Astrocyte of the spinal cord (primary cell): Measurements from ENCODE around the gene CC2D1A.

ENCODE experiments used
- DNase-seq: peaks from one replicate; pipeline ENCODE4 v3.0.0; 2011; ENCODE audit warnings: low read depth, low spot score
- H3K4me3 ChIP-seq: 2 replicates; pipeline ENCODE4 v1.5.1; 2011; ENCODE audit warnings: low read depth, mild to moderate bottlenecking, low read length, moderate library complexity
- CTCF ChIP-seq: IDR thresholded peaks from 2 replicates; pipeline ENCODE4 v1.5.1; 2012; ENCODE audit warnings: low read depth, mild to moderate bottlenecking, low read length, inconsistent platforms
- in situ Hi-C: cut with HindIII; loops from 2 replicates; pipeline ENCODE4 v1.10.0; 2017; ENCODE audit warnings: low sequenced_read_pairs

Gene CC2D1A

DNA sequence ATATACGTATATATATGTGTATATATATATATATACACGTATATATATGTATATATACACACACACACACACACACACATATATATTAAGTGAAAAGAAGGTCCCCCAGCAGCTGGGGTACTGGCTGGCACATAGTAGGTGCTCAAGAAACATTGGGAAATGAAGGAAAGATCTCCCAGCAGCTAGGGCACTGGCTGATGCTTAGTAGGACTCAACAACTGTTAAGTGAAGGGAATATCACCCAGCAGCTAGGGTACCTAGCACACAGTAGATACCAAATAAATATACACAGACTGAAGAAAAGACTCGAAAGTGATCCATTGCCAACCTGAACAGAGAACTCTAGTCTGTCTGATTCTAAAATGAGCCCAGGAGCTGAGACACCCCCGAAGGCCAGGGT lies 20.0 kb downstream of the CC2D1A start:
- H3K4me3 ChIP-seq = no peak overlapping the region
- DNase-seq = no peak
- in situ Hi-C loops = no loop called here
- no peak for TF ChIP-seq CTCF

DNA sequence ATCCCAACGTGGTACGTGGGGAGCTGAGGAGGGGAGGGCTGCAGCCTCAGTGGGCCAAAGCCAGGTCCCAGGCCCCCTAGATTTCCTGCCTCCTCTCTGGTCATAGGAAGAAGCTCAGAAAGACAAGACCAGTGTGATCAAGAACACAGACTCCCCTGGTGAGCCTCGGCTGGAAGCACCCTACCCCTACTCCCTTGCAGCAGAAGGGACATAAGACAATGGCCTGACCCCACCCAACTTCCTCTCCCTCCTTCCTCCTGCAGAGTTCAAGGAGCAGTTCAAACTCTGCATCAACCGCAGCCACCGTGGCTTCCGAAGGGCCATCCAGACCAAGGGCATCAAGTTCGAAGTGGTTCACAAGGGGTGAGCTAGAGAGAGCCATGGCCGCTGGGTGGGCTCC lies 20.7 kb downstream of the CC2D1A start:
- no peak for TF ChIP-seq CTCF
- H3K4me3 ChIP-seq = no peak overlapping the region
- in situ Hi-C loops = no loop called here
- no peak for DNase-seq

GRCh38 chr19:13929340-13929739 lies 23.3 kb downstream of the CC2D1A start:
- no peak overlapping the region for H3K4me3 ChIP-seq
- in situ Hi-C loops = no loop called here
- no peak for TF ChIP-seq CTCF
- no peak for DNase-seq

GRCh38 chr19:13929956-13930355 lies 24.0 kb downstream of the CC2D1A start:
- DNase-seq = no peak
- H3K4me3 ChIP-seq = no peak overlapping the region
- TF ChIP-seq CTCF = no peak
- in situ Hi-C loops = no loop called here

DNA sequence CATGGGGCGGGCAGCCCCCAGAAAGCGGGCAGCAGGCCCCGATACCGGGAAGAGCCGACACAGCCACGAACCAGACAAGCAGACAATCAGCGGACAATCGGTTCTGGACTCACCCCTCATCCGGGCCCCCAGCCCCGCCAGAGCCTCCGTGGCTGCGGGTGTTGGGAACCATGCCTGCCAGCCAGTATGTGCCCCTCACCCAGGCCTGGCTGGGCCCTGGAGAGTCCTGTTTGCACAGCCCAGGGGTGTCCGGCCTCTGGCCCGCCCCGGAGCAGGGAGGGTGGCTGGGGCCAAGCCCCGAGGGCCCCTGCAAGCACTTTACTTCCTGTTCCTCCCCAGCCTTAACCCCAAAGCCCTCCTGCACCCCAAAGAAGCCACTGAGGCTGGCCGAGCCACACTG lies 24.4 kb downstream of the CC2D1A start:
- in situ Hi-C loops = no loop called here
- TF ChIP-seq CTCF = no peak
- H3K4me3 ChIP-seq = no peak overlapping the region
- no peak for DNase-seq

GRCh38 chr19:13931391-13932148 lies 25.6 kb downstream of the CC2D1A start:
- no peak overlapping the region for H3K4me3 ChIP-seq
- no peak for TF ChIP-seq CTCF
- in situ Hi-C loops = no loop called here
- DNase-seq = no peak
